ENCODE measurements around the gene MYOF. TPM values are rescaled to one million over a fixed set of nuclear protein-coding genes. Genes with fewer than 3 reads are reported as not detected.

MYOF gene
- total and polyA plus RNA-seq, 10 of the 15 experiments (the other 5 are each of a cell fraction or from before 2014, with no cell fraction given), result 0.02 to 0.59 (median 0.17) TPM

- TF ChIP-seq MLLT1 (IDR thresholded peaks at IDR 0.05) (no peak), RBBP5 (conservative IDR thresholded peaks at IDR 0.05) (no peak)
- TF ChIP-seq, protein P1, sequence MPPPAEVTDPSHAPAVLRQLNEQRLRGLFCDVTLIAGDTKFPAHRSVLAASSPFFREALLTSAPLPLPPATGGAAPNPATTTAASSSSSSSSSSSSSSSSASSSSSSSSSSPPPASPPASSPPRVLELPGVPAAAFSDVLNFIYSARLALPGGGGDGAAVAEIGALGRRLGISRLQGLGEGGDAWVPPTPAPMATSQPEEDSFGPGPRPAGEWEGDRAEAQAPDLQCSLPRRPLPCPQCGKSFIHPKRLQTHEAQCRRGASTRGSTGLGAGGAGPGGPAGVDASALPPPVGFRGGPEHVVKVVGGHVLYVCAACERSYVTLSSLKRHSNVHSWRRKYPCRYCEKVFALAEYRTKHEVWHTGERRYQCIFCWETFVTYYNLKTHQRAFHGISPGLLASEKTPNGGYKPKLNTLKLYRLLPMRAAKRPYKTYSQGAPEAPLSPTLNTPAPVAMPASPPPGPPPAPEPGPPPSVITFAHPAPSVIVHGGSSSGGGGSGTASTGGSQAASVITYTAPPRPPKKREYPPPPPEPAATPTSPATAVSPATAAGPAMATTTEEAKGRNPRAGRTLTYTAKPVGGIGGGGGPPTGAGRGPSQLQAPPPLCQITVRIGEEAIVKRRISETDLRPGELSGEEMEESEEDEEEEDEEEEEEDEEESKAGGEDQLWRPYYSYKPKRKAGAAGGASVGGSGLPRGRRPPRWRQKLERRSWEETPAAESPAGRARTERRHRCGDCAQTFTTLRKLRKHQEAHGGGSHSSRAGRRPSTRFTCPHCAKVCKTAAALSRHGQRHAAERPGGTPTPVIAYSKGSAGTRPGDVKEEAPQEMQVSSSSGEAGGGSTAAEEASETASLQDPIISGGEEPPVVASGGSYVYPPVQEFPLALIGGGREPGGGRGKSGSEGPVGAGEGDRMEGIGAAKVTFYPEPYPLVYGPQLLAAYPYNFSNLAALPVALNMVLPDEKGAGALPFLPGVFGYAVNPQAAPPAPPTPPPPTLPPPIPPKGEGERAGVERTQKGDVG (CRISPR knock-in tag; IDR thresholded peaks at IDR 0.05), result no peak
These were observed 139.8 kb downstream of the MYOF start (continued) for GRCh38 chr10:93342366-93342765.

GRCh38 chr10:93337309-93337721 is 144.8 kb downstream of the MYOF start:
- ChIA-PET RAD21 (ENCODE audit: unreplicated experiment) (interaction anchor here (1.0 kb wide), 2 partner anchors 54 to 227 kb away, joined by 3 read pairs; no protein-coding TSS in a partner anchor), SMC1A (ENCODE audit: uncharacterized antibody, unreplicated experiment) (interaction anchor here (0.7 kb wide), 1 partner anchor 12 kb away, joined by 3 read pairs; no protein-coding TSS in a partner anchor), CTCF (interaction anchor here (0.9 to 1.3 kb wide), 2 partner anchors 9 to 221 kb away, joined by 3 read pairs; no protein-coding TSS in a partner anchor), POLR2A (no interaction called here)
- H3K4me2 ChIP-seq (ENCODE audit: control insufficient read depth, insufficient read depth), result no peak overlapping the region
- no peaks in the 10 kb centered on the region for H3K36me3 ChIP-seq (ENCODE audit: control insufficient read depth in 2 of 2, insufficient read depth in 2 of 2, low read length in 1 of 2)
- ATAC-seq (peak; percentile 52), FAIRE-seq (peak; percentile 59), DNase-seq (ENCODE audit: low read depth, low spot score) (peak; percentile 21)
- H4K20me1 ChIP-seq (ENCODE audit: control insufficient read depth, insufficient read depth), result no peaks in the 10 kb centered on the region
- H3K4me1 ChIP-seq (ENCODE audit: control insufficient read depth, insufficient read depth, low read length), result no peaks in the 10 kb centered on the region
- no peak overlapping the region for H3K9ac ChIP-seq (ENCODE audit: control insufficient read depth, insufficient read depth, low read length)
- intact Hi-C loops (cut with micrococcal nuclease; ENCODE audit: unreplicated experiment) (no loop called here), in situ Hi-C loops (cut with MboI) (no loop called here)
- no TSS peak for BruUV-seq (replicated peaks)
- H3K79me2 ChIP-seq (ENCODE audit: control insufficient read depth, insufficient read depth, low read length), result no peaks in the 10 kb centered on the region
- 41% methylated on average over 7 of the region's 7 CpGs for WGBS (ENCODE audit: insufficient coverage, insufficient replicate concordance, low lambda C conversion rate, missing lambda C conversion rate)
- H3K27ac ChIP-seq (ENCODE audit: control insufficient read depth, insufficient read depth), result peak overlapping the region; percentile 50; the same call in 1 of the 2 replicates
- H2AFZ ChIP-seq (ENCODE audit: control insufficient read depth, low read depth, low read length), result no peak overlapping the region
- H3K4me3 ChIP-seq, result no peak overlapping the region
- no peaks in the 10 kb centered on the region; the same call in 2 of the 3 replicates for H3K9me3 ChIP-seq (replicated peaks; ENCODE audit: control insufficient read depth, insufficient read depth, low read length)
- H3K27me3 ChIP-seq (replicated peaks in 1 of 2; ENCODE audit: control insufficient read depth in 2 of 2, insufficient read depth in 2 of 2, low read length in 1 of 2), result no peaks in the 10 kb centered on the region
- TF ChIP-seq NFYA (IDR thresholded peaks at IDR 0.05; ENCODE audit: borderline replicate concordance, low read depth, low read length), result no peak
- TF ChIP-seq, protein P2, sequence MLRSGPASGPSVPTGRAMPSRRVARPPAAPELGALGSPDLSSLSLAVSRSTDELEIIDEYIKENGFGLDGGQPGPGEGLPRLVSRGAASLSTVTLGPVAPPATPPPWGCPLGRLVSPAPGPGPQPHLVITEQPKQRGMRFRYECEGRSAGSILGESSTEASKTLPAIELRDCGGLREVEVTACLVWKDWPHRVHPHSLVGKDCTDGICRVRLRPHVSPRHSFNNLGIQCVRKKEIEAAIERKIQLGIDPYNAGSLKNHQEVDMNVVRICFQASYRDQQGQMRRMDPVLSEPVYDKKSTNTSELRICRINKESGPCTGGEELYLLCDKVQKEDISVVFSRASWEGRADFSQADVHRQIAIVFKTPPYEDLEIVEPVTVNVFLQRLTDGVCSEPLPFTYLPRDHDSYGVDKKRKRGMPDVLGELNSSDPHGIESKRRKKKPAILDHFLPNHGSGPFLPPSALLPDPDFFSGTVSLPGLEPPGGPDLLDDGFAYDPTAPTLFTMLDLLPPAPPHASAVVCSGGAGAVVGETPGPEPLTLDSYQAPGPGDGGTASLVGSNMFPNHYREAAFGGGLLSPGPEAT (IDR thresholded peaks at IDR 0.05; ENCODE audit: low read depth), result no peak
- TF ChIP-seq ASH2L (IDR thresholded peaks at IDR 0.05; ENCODE audit: borderline replicate concordance, low read depth), result no peak
- no peak for TF ChIP-seq USF1 (IDR thresholded peaks at IDR 0.05; ENCODE audit: borderline replicate concordance, extremely low read length, insufficient read depth, low read depth, low read length)
- no peak; the same call in 1 of the 2 replicates for TF ChIP-seq PAX5 (IDR thresholded peaks at IDR 0.05; ENCODE audit: borderline replicate concordance, low read depth, low read length)
- no peak for TF ChIP-seq BACH1 (IDR thresholded peaks at IDR 0.05; ENCODE audit: borderline replicate concordance)
- TF ChIP-seq MTA3 (IDR thresholded peaks at IDR 0.05; ENCODE audit: borderline replicate concordance, low read length), result peak; percentile 41; the same call in 1 of the 2 replicates
- no peak for TF ChIP-seq ZNF24 (IDR thresholded peaks at IDR 0.05)
- TF ChIP-seq BHLHE40 (IDR thresholded peaks at IDR 0.05; ENCODE audit: borderline replicate concordance in 1 of 2, low read depth in 2 of 2, low read length in 1 of 2), result no peak
- TF ChIP-seq RUNX3 (IDR thresholded peaks at IDR 0.05; ENCODE audit: low read length), result no peak
- no peak for TF ChIP-seq NRF1 (conservative IDR thresholded peaks at IDR 0.05; ENCODE audit: low read depth, low read length)
- TF ChIP-seq HDGF (IDR thresholded peaks at IDR 0.05), result no peak
- TF ChIP-seq RCOR1 (conservative IDR thresholded peaks at IDR 0.05; ENCODE audit: low read depth, low read length), result no peak
- TF ChIP-seq SP1 (IDR thresholded peaks at IDR 0.05; ENCODE audit: low read depth, low read length), result no peak

All from GM12878 (cell line).